Measurements from ENCODE around the gene CHMP6.

- TF ChIP-seq, protein P1, sequence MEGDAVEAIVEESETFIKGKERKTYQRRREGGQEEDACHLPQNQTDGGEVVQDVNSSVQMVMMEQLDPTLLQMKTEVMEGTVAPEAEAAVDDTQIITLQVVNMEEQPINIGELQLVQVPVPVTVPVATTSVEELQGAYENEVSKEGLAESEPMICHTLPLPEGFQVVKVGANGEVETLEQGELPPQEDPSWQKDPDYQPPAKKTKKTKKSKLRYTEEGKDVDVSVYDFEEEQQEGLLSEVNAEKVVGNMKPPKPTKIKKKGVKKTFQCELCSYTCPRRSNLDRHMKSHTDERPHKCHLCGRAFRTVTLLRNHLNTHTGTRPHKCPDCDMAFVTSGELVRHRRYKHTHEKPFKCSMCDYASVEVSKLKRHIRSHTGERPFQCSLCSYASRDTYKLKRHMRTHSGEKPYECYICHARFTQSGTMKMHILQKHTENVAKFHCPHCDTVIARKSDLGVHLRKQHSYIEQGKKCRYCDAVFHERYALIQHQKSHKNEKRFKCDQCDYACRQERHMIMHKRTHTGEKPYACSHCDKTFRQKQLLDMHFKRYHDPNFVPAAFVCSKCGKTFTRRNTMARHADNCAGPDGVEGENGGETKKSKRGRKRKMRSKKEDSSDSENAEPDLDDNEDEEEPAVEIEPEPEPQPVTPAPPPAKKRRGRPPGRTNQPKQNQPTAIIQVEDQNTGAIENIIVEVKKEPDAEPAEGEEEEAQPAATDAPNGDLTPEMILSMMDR (IDR thresholded peaks at IDR 0.05): no peak
- TF ChIP-seq POLR2AphosphoS5 (IDR thresholded peaks at IDR 0.05) (no peak), POLR2A (IDR thresholded peaks at IDR 0.05) (no peak), EP300 (IDR thresholded peaks at IDR 0.05) (no peak)
Observed at GRCh38 chr17:80943346-80944145, 48.1 kb upstream of the CHMP6 start.
